ENCODE results near the gene FERMT2.

DNA sequence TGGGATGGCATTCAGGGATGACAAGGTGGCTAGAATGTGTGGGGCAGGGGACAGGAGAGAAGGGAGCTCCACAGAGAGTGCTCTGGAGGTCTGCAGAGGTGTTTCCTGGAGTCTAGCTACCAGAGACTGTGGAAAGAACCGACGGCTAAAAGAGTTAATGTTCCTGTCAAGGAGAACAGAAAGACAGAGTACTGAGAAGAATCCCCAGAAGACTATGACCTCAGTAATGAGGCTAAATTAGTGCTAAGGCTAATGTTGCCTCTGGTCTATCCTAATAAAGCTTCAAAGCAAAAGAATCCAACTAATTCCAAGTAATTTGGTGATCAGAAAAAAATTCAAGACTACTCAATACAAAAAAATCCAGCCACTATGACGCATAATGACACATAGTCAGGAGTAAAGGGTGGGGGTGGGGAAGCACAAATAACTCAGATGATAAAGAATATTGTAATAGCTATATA is 44.7 kb downstream of the FERMT2 start:
- TF ChIP-seq, protein P1, sequence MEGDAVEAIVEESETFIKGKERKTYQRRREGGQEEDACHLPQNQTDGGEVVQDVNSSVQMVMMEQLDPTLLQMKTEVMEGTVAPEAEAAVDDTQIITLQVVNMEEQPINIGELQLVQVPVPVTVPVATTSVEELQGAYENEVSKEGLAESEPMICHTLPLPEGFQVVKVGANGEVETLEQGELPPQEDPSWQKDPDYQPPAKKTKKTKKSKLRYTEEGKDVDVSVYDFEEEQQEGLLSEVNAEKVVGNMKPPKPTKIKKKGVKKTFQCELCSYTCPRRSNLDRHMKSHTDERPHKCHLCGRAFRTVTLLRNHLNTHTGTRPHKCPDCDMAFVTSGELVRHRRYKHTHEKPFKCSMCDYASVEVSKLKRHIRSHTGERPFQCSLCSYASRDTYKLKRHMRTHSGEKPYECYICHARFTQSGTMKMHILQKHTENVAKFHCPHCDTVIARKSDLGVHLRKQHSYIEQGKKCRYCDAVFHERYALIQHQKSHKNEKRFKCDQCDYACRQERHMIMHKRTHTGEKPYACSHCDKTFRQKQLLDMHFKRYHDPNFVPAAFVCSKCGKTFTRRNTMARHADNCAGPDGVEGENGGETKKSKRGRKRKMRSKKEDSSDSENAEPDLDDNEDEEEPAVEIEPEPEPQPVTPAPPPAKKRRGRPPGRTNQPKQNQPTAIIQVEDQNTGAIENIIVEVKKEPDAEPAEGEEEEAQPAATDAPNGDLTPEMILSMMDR (IDR thresholded peaks at IDR 0.05): no peak
- TF ChIP-seq POLR2A (IDR thresholded peaks at IDR 0.05): no peak

Measured in transverse colon (tissue), 3 donors.